Smooth muscle cell (in vitro differentiated cells): ENCODE results near the gene PPP1R9B. TPM values are rescaled to one million over a fixed set of nuclear protein-coding genes. Genes with fewer than 3 reads are reported as not detected.

ENCODE experiments used
- DNase-seq: peaks from one replicate; lab custom pipeline; 2025; ENCODE audit not compliant: unreplicated experiment; lab: John Stamatoyannopoulos, UW
- H2AFZ ChIP-seq: fragments of 200-600 bp; sonication (generic); 2 replicates; pipeline ENCODE4 v1.6.0; 2016; ENCODE audit warnings: antibody characterized with exemption, low read depth, mild to moderate bottlenecking
- H3F3A ChIP-seq: fragments of 200-600 bp; sonication (generic); 2 replicates; pipeline ENCODE4 v1.6.0; 2017; ENCODE audit warnings: antibody characterized with exemption, low read depth
- H3K27ac ChIP-seq: fragments of 200-600 bp; sonication (generic); 2 replicates; pipeline ENCODE4 v1.5.1; 2016; ENCODE audit warnings: low read depth, mild to moderate bottlenecking
- H3K27me3 ChIP-seq: fragments of 200-600 bp; sonication (generic); 2 replicates; pipeline ENCODE4 v1.6.1; 2016; ENCODE audit warnings: low read depth, mild to moderate bottlenecking
- H3K36me3 ChIP-seq: fragments of 200-600 bp; sonication (generic); 2 replicates; pipeline ENCODE4 v1.5.1; 2016; ENCODE audit warnings: low read depth
- H3K4me1 ChIP-seq: fragments of 200-600 bp; sonication (generic); 2 replicates; pipeline ENCODE4 v1.5.1; 2016; ENCODE audit warnings: low read depth
- H3K4me2 ChIP-seq: fragments of 200-600 bp; sonication (generic); 2 replicates; pipeline ENCODE4 v1.6.0; 2016; ENCODE audit warnings: mild to moderate bottlenecking
- H3K4me3 ChIP-seq: fragments of 200-600 bp; sonication (generic); 2 replicates; pipeline ENCODE4 v1.5.1; 2016; ENCODE audit warnings: mild to moderate bottlenecking
- H3K79me2 ChIP-seq: fragments of 200-600 bp; sonication (generic); 2 replicates; pipeline ENCODE4 v1.6.0; 2016; ENCODE audit warnings: low read depth, mild to moderate bottlenecking
- H3K9ac ChIP-seq: fragments of 200-600 bp; sonication (generic); 2 replicates; pipeline ENCODE4 v1.6.0; 2016; ENCODE audit warnings: low read depth
- H3K9me3 ChIP-seq: fragments of 200-600 bp; sonication (generic); replicated peaks from 2 replicates; pipeline ENCODE4 v1.5.1; 2016; ENCODE audit warnings: low read depth
- H4K20me1 ChIP-seq: fragments of 200-600 bp; sonication (generic); 2 replicates; pipeline ENCODE4 v1.6.0; 2016; ENCODE audit warnings: low read depth
- WGBS: methylation state at CpG from one replicate; pipeline ENCODE4 v1.1.7; 2016; ENCODE audit warnings: low lambda C conversion rate; 5-methylcytosine and 5-hydroxymethylcytosine counted together
- polyA plus RNA-seq: library from polyadenylated mRNA; unstranded; fragments of >200 nt; fragmentation: Nextera tagmentation; extraction: Ambion mirVana; gene quantifications from 2 replicates; pipeline ENCODE4 v1.2.1, GENCODE V29; 2016
- total RNA-seq: library from RNA; depleted of rRNA; stranded (reverse); fragments of >200 nt; gene quantifications from 2 replicates; pipeline ENCODE4 v1.2.3, GENCODE V29; 2014
- TF ChIP-seq, protein P1 (sequence below): fragments of 200-600 bp; sonication (generic); IDR thresholded peaks from 2 replicates; pipeline ENCODE4 v1.5.1; 2017; ENCODE audit warnings: borderline replicate concordance, mild to moderate bottlenecking, antibody characterized with exemption; ENCODE audit not compliant: insufficient read depth, poor library complexity, severe bottlenecking

The PPP1R9B gene
- total and polyA plus RNA-seq, 2 experiments from 2014 or later, result 6.7 to 20.8 TPM

DNA sequence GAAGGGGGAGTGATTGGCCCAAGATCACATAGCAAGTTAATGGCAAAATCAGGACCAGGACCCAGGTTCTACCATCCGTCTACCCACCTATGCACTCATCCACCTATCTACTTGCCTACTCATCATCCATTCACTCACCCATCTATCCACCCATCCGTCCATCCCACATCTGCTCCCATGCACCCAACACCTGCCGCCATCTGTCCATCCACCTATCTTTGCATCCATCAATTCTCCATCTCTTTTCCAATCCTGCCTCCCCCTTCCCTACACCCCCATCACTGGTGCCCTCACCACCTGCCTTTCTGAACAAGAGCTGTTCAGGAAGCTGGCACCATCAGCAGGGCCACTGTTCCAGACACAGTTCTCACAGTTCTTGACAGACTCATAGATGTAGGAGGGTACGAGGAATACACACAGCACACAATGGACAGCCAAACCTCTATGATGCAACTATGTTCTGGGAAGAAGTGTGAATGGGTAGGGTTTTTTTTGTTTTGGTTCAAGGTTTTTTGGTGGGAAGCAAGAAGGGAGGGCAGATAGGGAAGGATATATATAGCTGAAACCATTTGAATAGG, 25.0 kb downstream of the PPP1R9B start:
- Histone ChIP-seq H2AFZ (no peak overlapping the region), H3K4me2 (no peak overlapping the region), H3K27ac (no peak overlapping the region), H3K4me1 (peaks cover 36% of the 10 kb centered on the region), H3K27me3 (no peaks in the 10 kb centered on the region), H3K4me3 (no peak overlapping the region), H3K9ac (no peak overlapping the region), H4K20me1 (no peaks in the 10 kb centered on the region), H3K9me3 (no peaks in the 10 kb centered on the region), H3F3A (no peaks in the 10 kb centered on the region), H3K79me2 (no peaks in the 10 kb centered on the region), H3K36me3 (no peaks in the 10 kb centered on the region)
- no peak for DNase-seq
- 96% methylated on average over 4 of the region's 4 CpGs for WGBS
- TF ChIP-seq, protein P1, sequence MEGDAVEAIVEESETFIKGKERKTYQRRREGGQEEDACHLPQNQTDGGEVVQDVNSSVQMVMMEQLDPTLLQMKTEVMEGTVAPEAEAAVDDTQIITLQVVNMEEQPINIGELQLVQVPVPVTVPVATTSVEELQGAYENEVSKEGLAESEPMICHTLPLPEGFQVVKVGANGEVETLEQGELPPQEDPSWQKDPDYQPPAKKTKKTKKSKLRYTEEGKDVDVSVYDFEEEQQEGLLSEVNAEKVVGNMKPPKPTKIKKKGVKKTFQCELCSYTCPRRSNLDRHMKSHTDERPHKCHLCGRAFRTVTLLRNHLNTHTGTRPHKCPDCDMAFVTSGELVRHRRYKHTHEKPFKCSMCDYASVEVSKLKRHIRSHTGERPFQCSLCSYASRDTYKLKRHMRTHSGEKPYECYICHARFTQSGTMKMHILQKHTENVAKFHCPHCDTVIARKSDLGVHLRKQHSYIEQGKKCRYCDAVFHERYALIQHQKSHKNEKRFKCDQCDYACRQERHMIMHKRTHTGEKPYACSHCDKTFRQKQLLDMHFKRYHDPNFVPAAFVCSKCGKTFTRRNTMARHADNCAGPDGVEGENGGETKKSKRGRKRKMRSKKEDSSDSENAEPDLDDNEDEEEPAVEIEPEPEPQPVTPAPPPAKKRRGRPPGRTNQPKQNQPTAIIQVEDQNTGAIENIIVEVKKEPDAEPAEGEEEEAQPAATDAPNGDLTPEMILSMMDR, result no peak

- H3K9ac ChIP-seq, result no peak overlapping the region
Observed at GRCh38 chr17:50123649-50124349, 26.7 kb downstream of the PPP1R9B start.

DNA sequence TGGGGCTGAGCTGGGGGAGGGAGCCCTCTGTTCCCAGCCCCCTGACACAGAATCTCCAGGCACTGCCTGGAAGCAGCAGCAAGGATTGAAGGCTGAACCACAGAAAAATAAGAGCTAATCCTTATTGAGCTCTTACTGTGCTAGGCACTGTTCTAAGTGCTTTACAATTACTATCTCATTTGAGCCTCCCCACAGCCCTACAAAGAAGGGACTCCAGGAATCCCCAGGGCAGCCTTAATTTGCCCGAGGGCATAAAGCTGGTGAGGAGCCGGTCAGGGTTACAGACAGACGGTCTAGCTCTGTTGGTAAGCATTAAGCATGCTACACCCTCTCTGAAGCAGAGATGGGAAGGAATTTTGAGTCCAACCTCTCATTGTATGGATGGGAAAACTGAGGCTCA, 27.5 kb downstream of the PPP1R9B start:
- Histone ChIP-seq H3K27ac (no peak overlapping the region), H3K4me3 (no peak overlapping the region), H3F3A (no peaks in the 10 kb centered on the region), H3K79me2 (no peaks in the 10 kb centered on the region), H4K20me1 (no peaks in the 10 kb centered on the region), H2AFZ (no peak overlapping the region), H3K9me3 (no peaks in the 10 kb centered on the region), H3K4me2 (no peak overlapping the region), H3K27me3 (no peaks in the 10 kb centered on the region), H3K36me3 (no peaks in the 10 kb centered on the region), H3K4me1 (peaks cover 24% of the 10 kb centered on the region), H3K9ac (no peak overlapping the region)
- TF ChIP-seq, protein P1, result no peak
- no peak for DNase-seq
- 55% methylated on average over 3 of the region's 3 CpGs for whole genome bisulfite sequencing

More at GRCh38 chr17:50123649-50124349, 26.7 kb downstream of the PPP1R9B start:
- H3F3A ChIP-seq, result no peaks in the 10 kb centered on the region
- H3K4me2 ChIP-seq, result no peak overlapping the region
- no peak overlapping the region for H2AFZ ChIP-seq
- no peaks in the 10 kb centered on the region for H3K9me3 ChIP-seq
- H3K36me3 ChIP-seq, result no peaks in the 10 kb centered on the region
- 56% methylated on average over 12 of the region's 12 CpGs for WGBS
- TF ChIP-seq, protein P1, result no peak
- H3K27ac ChIP-seq, result no peak overlapping the region
- H4K20me1 ChIP-seq, result no peaks in the 10 kb centered on the region
- DNase-seq, result no peak
- no peaks in the 10 kb centered on the region for H3K79me2 ChIP-seq
- peaks cover 30% of the 10 kb centered on the region for H3K4me1 ChIP-seq
- no peaks in the 10 kb centered on the region for H3K27me3 ChIP-seq
- H3K4me3 ChIP-seq, result no peak overlapping the region
